ENCODE measurements around the gene CATSPERE.
A peak's percentile ranks its signal among the peaks of the same experiment; 100 is the strongest.
"Not testable (repeated sequence)": the region's sequence is repeated elsewhere in the genome, so short reads cannot be mapped to it uniquely, and the experiment has no call there.

CATSPERE gene

GRCh38 chr1:244639561-244639960 is 178.5 kb downstream of the CATSPERE start:
- no peak for DNase-seq

GRCh38 chr1:244640917-244641316 is 179.8 kb downstream of the CATSPERE start:
- DNase-seq: no peak

- no peak for DNase-seq
These were observed 181.5 kb downstream of the CATSPERE start for GRCh38 chr1:244642526-244642925.

- no peak for DNase-seq
These were observed 181.9 kb downstream of the CATSPERE start for GRCh38 chr1:244642988-244643387.

- no peak for DNase-seq
These were observed 184.3 kb downstream of the CATSPERE start for GRCh38 chr1:244645414-244645813.

GRCh38 chr1:244645890-244646289 is 184.8 kb downstream of the CATSPERE start:
- no peak for DNase-seq

- DNase-seq: no peak
These were observed 186.7 kb downstream of the CATSPERE start for GRCh38 chr1:244647819-244648218.

GRCh38 chr1:244651956-244652622 is 191.0 kb downstream of the CATSPERE start:
- no peak for DNase-seq

- DNase-seq: peak; percentile 98
These were observed 191.8 kb downstream of the CATSPERE start, which contains the start of gene DESI2 for GRCh38 chr1:244652623-244653438. Gene DESI2 (plus strand): TSS chr1:244653126. CDS start chr1:244653314, 188 bp downstream.

GRCh38 chr1:244653439-244654107 is 192.5 kb downstream of the CATSPERE start:
- no peak for DNase-seq

- no peak for DNase-seq
These were observed 193.3 kb downstream of the CATSPERE start for GRCh38 chr1:244654108-244655038.

GRCh38 chr1:244655186-244655585 is 194.1 kb downstream of the CATSPERE start:
- DNase-seq: no peak

- DNase-seq: no peak
These were observed 196.3 kb downstream of the CATSPERE start for GRCh38 chr1:244657421-244657820.

- no peak for DNase-seq
These were observed 198.6 kb downstream of the CATSPERE start for GRCh38 chr1:244659694-244660093.

GRCh38 chr1:244660595-244660994 is 199.5 kb downstream of the CATSPERE start:
- DNase-seq: no peak

- not testable (repeated sequence) for DNase-seq
These were observed 200.7 kb downstream of the CATSPERE start for GRCh38 chr1:244661569-244662312.

- DNase-seq: no peak
These were observed 201.5 kb downstream of the CATSPERE start for GRCh38 chr1:244662599-244662998.

GRCh38 chr1:244664353-244664752 is 203.3 kb downstream of the CATSPERE start:
- DNase-seq: no peak

- no peak for DNase-seq
These were observed 204.7 kb downstream of the CATSPERE start for GRCh38 chr1:244665771-244666217.

GRCh38 chr1:244666672-244667418 is 205.8 kb downstream of the CATSPERE start:
- DNase-seq: not testable (repeated sequence)

GRCh38 chr1:244667797-244668196 is 206.7 kb downstream of the CATSPERE start:
- no peak for DNase-seq
